Gastroesophageal sphincter (tissue), 3 donors: ENCODE measurements around the gene ZC3H18.

Experiments
- POLR2AphosphoS5 ChIP-seq: sonication (generic); formaldehyde crosslinking; IDR thresholded peaks from one replicate; pipeline ENCODE4 v1.6.1; 2017; ENCODE audit warnings: antibody characterized with exemption
- TF ChIP-seq, protein P1 (sequence below), 4 experiments: fragments of 200-600 bp in 2 of 4; fragments of 450-650 bp in 2 of 4; sonication (generic) in 1 of 4; IDR thresholded peaks; one replicate each; pipeline ENCODE4 v1.5.1; 2017 to 2019; ENCODE audit warnings: antibody characterized with exemption in 4 of 4, mild to moderate bottlenecking in 2 of 4, moderate library complexity in 2 of 4

DNA sequence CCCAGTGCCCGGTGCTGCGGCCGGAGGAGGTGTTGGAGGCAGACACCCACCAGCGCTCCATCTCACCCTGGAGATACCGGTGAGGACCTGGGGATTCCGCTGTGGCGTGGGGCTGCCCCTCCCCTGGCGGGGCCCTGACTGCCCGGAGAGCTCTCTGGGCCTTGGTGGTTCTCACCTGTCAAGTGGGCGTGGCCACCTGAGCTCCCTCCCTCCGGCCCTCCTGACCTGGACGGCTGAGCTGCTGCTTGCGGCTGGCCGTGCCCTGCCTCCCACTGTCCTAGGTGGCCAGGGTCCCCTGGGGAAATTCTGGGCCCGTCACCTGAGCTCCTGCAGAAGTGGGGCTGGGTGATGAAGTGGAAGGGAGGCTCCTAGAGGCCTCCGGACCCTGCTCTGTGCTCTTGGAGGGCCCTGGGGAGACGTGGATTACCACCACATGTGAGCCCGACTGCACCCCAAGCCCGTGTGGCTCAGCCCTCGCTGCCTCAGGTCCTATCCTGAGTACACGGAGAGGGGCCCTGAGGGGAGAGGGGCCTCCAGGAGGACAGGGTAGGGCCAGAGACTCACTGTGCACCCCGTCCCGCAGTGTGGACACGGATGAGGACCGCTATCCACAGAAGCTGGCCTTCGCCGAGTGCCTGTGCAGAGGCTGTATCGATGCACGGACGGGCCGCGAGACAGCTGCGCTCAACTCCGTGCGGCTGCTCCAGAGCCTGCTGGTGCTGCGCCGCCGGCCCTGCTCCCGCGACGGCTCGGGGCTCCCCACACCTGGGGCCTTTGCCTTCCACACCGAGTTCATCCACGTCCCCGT is 69.2 kb downstream of the ZC3H18 start:
- TF ChIP-seq, protein P1, sequence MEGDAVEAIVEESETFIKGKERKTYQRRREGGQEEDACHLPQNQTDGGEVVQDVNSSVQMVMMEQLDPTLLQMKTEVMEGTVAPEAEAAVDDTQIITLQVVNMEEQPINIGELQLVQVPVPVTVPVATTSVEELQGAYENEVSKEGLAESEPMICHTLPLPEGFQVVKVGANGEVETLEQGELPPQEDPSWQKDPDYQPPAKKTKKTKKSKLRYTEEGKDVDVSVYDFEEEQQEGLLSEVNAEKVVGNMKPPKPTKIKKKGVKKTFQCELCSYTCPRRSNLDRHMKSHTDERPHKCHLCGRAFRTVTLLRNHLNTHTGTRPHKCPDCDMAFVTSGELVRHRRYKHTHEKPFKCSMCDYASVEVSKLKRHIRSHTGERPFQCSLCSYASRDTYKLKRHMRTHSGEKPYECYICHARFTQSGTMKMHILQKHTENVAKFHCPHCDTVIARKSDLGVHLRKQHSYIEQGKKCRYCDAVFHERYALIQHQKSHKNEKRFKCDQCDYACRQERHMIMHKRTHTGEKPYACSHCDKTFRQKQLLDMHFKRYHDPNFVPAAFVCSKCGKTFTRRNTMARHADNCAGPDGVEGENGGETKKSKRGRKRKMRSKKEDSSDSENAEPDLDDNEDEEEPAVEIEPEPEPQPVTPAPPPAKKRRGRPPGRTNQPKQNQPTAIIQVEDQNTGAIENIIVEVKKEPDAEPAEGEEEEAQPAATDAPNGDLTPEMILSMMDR (IDR thresholded peaks at IDR 0.05) = no peak
- TF ChIP-seq POLR2AphosphoS5 = no peak
